Body of pancreas (tissue), 4 donors: Measurements from ENCODE around the gene UNC5A. TPM values are rescaled to one million over a fixed set of nuclear protein-coding genes. Genes with fewer than 3 reads are reported as not detected.

ENCODE experiments used
- ATAC-seq: fragments of 150-250 bp; one replicate; pipeline ENCODE4 v1.9.1; 2016
- DNase-seq, 4 donors: peaks; one replicate each; pipeline ENCODE4 v3.0.0-alpha.2; 2019
- H3K27ac ChIP-seq, 4 donors: fragments of 200-600 bp; sonication (generic); 1 replicate in 3 of 4; 2 replicates in 1 of 4; pipeline versions ENCODE4 v1.5.1 to v1.6.1; 2016 to 2019; ENCODE audit warnings: mild to moderate bottlenecking in 1 of 4, mixed read lengths in 1 of 4, moderate library complexity in 1 of 4
- H3K27me3 ChIP-seq, 2 donors: fragments of 200-600 bp; sonication (generic); one replicate each; pipeline ENCODE4 v1.6.0; 2016; ENCODE audit warnings: mild to moderate bottlenecking in 1 of 2
- H3K36me3 ChIP-seq, 2 donors: fragments of 200-600 bp; sonication (generic); replicated peaks in 1 of 2; 2 replicates each; pipeline ENCODE4 v1.5.1; 2016; ENCODE audit warnings: low read depth in 2 of 2; ENCODE audit not compliant: insufficient read depth in 1 of 2
- H3K4me1 ChIP-seq: fragments of 200-600 bp; sonication (generic); one replicate; pipeline ENCODE4 v1.6.0; 2016
- H3K4me3 ChIP-seq, 2 donors: fragments of 200-600 bp; sonication (generic); 1 replicate in 1 of 2; 2 replicates in 1 of 2; pipeline ENCODE4 v1.5.1; 2016 to 2019
- H3K9me3 ChIP-seq, 3 donors: fragments of 200-600 bp; sonication (generic); 1 replicate in 2 of 3; 2 replicates in 1 of 3; pipeline ENCODE4 v1.5.1; 2016
- CTCF ChIP-seq, 7 experiments: fragments of 450-650 bp in 4 of 7; fragments of 200-600 bp in 3 of 7; sonication (generic) in 3 of 7; IDR thresholded peaks; one replicate each; pipeline ENCODE4 v1.5.1; 2016 to 2019; ENCODE audit warnings: antibody characterized with exemption in 7 of 7
- POLR2A ChIP-seq, 3 donors: fragments of 450-650 bp; IDR thresholded peaks; one replicate each; pipeline ENCODE4 v1.6.1; 2016; ENCODE audit warnings: antibody characterized with exemption in 3 of 3, mild to moderate bottlenecking in 2 of 3
- WGBS, 2 donors: methylation state at CpG; one replicate each; pipeline ENCODE4 v1.1.5; 2017; 5-methylcytosine and 5-hydroxymethylcytosine counted together
- intact Hi-C: fragments of 100-400 bp; cut with DNase I; formaldehyde crosslinking; loops from one replicate; pipeline ENCODE4 v1.15.1; 2023
- total RNA-seq, 2 donors: library from RNA; depleted of rRNA; stranded (reverse); fragments of >200 nt; gene quantifications; one replicate each; pipeline ENCODE4 v1.1.0, GENCODE V29; 2016

Gene UNC5A
- total RNA-seq, 2 donors from 2014 or later: 0.52 to 0.66 TPM

GRCh38 chr5:176863041-176863764 is 52.8 kb downstream of the UNC5A start:
- Histone ChIP-seq H3K4me1 (no peaks in the 10 kb centered on the region), H3K4me3 (no peak overlapping the region), H3K27me3 (no peaks in the 10 kb centered on the region), H3K9me3 (no peaks in the 10 kb centered on the region), H3K36me3 (no peaks in the 10 kb centered on the region), H3K27ac (no peak overlapping the region)
- ATAC-seq (no peak), DNase-seq (no peak)
- no peak for TF ChIP-seq POLR2A (IDR thresholded peaks at IDR 0.05)
- no peak for TF ChIP-seq CTCF (IDR thresholded peaks at IDR 0.05)
- intact Hi-C loops: no loop called here
- WGBS, 2 donors: 18 to 21% methylated on average over 14 to 15 of the region's 15 CpGs

DNA sequence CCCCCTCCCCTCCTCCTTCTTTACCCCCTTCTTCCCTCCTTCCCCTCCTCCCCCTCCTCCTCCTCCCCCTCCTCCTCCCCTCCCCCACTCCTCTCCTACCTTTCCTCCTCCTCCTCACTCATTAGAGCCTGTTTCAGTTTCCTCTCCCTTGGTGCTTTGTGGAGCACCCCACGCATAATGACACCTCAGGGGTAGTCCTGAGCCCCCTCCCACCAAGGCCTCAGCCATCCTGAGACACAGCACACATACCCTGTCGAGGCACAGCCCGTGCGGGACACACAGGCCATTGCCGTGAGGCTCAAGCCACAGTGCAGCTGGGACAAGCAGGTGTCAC is 53.4 kb downstream of the UNC5A start:
- ATAC-seq: no peak
- Histone ChIP-seq H3K4me1 (no peaks in the 10 kb centered on the region), H3K36me3 (no peaks in the 10 kb centered on the region), H3K27me3 (no peaks in the 10 kb centered on the region), H3K4me3 (no peak overlapping the region), H3K27ac (no peak overlapping the region), H3K9me3 (no peaks in the 10 kb centered on the region)
- WGBS, 2 donors: 17 to 51% methylated on average over 1 to 5 of the region's 5 CpGs
- intact Hi-C loops: no loop called here
- TF ChIP-seq CTCF (IDR thresholded peaks at IDR 0.05) (no peak), POLR2A (IDR thresholded peaks at IDR 0.05) (no peak)
- no peak for DNase-seq

- H3K4me3 ChIP-seq: no peak overlapping the region
- WGBS, 2 donors: 75 to 80% methylated on average over 1 to 5 of the region's 8 CpGs
- no peak for ATAC-seq
- H3K9me3 ChIP-seq: no peaks in the 10 kb centered on the region
- H3K27me3 ChIP-seq: no peaks in the 10 kb centered on the region
- H3K27ac ChIP-seq: no peak overlapping the region
- H3K4me1 ChIP-seq: no peaks in the 10 kb centered on the region
- no peak for TF ChIP-seq CTCF (IDR thresholded peaks at IDR 0.05)
- TF ChIP-seq POLR2A (IDR thresholded peaks at IDR 0.05): no peak
- intact Hi-C loops: no loop called here
- DNase-seq: no peak
- H3K36me3 ChIP-seq: no peaks in the 10 kb centered on the region
Observed at GRCh38 chr5:176864755-176865154, 54.4 kb downstream of the UNC5A start.

- TF ChIP-seq POLR2A (IDR thresholded peaks at IDR 0.05): no peak
- TF ChIP-seq CTCF (IDR thresholded peaks at IDR 0.05): no peak
- intact Hi-C loops: no loop called here
- Histone ChIP-seq H3K9me3 (no peaks in the 10 kb centered on the region), H3K27me3 (no peaks in the 10 kb centered on the region), H3K36me3 (no peaks in the 10 kb centered on the region), H3K4me3 (no peak overlapping the region), H3K27ac (no peak overlapping the region), H3K4me1 (no peaks in the 10 kb centered on the region)
- DNase-seq (no peak), ATAC-seq (no peak)
- WGBS, 2 donors: 68 to 75% methylated on average over 2 to 7 of the region's 7 CpGs
Observed at GRCh38 chr5:176865964-176866363, 55.6 kb downstream of the UNC5A start.

DNA sequence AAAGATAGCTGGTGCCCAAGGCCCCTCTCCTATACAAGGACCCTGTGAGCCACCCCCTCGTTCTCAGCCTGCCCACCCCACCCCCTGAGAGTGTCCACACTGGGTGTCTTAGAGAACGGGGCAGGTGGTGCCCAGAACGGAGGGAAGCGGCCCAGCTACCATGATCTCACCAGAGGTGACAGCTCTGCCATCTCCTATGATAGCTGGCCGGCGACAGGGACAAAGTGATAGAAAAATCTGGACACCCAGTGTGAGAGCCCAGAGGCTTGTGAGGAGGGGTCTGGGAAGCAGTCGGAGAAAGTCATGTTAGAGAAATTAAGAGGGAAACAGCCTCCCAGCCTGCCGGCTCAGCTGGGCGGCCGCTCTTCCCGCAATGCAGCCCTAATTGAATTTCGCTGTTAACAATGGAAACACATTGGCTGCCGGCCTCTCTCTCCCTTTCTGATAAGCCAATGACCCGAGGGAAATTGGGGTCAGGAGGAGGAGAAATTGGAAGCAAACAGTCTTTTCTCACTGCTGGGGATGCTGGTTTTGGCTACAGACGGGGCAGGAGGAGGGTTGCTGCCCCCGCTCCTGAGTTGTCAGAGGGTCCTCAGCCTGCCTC is 56.5 kb downstream of the UNC5A start:
- DNase-seq (no peak), ATAC-seq (no peak)
- WGBS, 2 donors: 9 to 20% methylated on average over 16 of the region's 16 CpGs
- Histone ChIP-seq H3K36me3 (no peaks in the 10 kb centered on the region), H3K9me3 (no peaks in the 10 kb centered on the region), H3K27ac (no peak overlapping the region), H3K4me1 (no peaks in the 10 kb centered on the region), H3K27me3 (no peaks in the 10 kb centered on the region), H3K4me3 (no peak overlapping the region)
- TF ChIP-seq POLR2A (IDR thresholded peaks at IDR 0.05): no peak
- TF ChIP-seq CTCF (IDR thresholded peaks at IDR 0.05): no peak
- intact Hi-C loops: no loop called here
